Lower leg skin (tissue), 3 donors: ENCODE measurements around the gene NDUFV1.

Experiments used
- CTCF ChIP-seq, 3 donors: fragments of 450-650 bp; IDR thresholded peaks; one replicate each; pipeline ENCODE4 v1.5.1; 2016; ENCODE audit warnings: antibody characterized with exemption in 3 of 3, mild to moderate bottlenecking in 3 of 3, moderate library complexity in 2 of 3
- POLR2A ChIP-seq, 2 donors: fragments of 450-650 bp; IDR thresholded peaks; one replicate each; pipeline ENCODE4 v1.6.1; 2016 to 2017; ENCODE audit warnings: antibody characterized with exemption in 2 of 2, mild to moderate bottlenecking in 1 of 2, moderate library complexity in 1 of 2

GRCh38 chr11:67647471-67647870 lies 40.7 kb downstream of the NDUFV1 start:
- TF ChIP-seq POLR2A (IDR thresholded peaks at IDR 0.05) (no peak), CTCF (IDR thresholded peaks at IDR 0.05) (no peak)
